HepG2 (cell line): ENCODE measurements around the gene CNNM4. TPM values are rescaled to one million over a fixed set of nuclear protein-coding genes. Genes with fewer than 3 reads are reported as not detected.
A peak's percentile ranks its signal among the peaks of the same experiment; 100 is the strongest.

Source experiments
- MIER2 ChIP-seq: IDR thresholded peaks from 2 replicates; pipeline ENCODE4 v1.6.1; 2016; ENCODE audit warnings: missing biosample characterization, missing genetic modification reagents
- PITX1 ChIP-seq: sonication (generic); formaldehyde crosslinking; IDR thresholded peaks from 2 replicates; pipeline ENCODE4 v1.5.1; 2020; ENCODE audit warnings: mild to moderate bottlenecking, missing genetic modification reagents
- PRMT3 ChIP-seq: sonication (generic); formaldehyde crosslinking; IDR thresholded peaks from 2 replicates; pipeline ENCODE4 v1.8.1; 2022; ENCODE audit warnings: low read depth, mild to moderate bottlenecking, moderate library complexity, missing genetic modification reagents, borderline replicate concordance
- RARA ChIP-seq: IDR thresholded peaks from 2 replicates; pipeline ENCODE4 v1.6.1; 2016; ENCODE audit warnings: missing genetic modification reagents, missing compliant biosample characterization
- RBAK ChIP-seq: sonication (generic); formaldehyde crosslinking; IDR thresholded peaks from 2 replicates; pipeline ENCODE4 v1.5.1; 2020; ENCODE audit warnings: mild to moderate bottlenecking, missing genetic modification reagents
- SMYD3 ChIP-seq: sonication (generic); formaldehyde crosslinking; IDR thresholded peaks from 2 replicates; pipeline ENCODE4 v1.8.1; 2023; ENCODE audit warnings: mild to moderate bottlenecking, missing genetic modification reagents
- SRF ChIP-seq: IDR thresholded peaks from 2 replicates; pipeline ENCODE4 v1.6.1; 2011; ENCODE audit warnings: mild to moderate bottlenecking, low read depth, low read length, moderate library complexity
- TBX3 ChIP-seq: fragments of 450-650 bp; IDR thresholded peaks from 2 replicates; pipeline ENCODE4 v1.6.1; 2017; ENCODE audit warnings: antibody characterized with exemption, mild to moderate bottlenecking, inconsistent platforms, borderline replicate concordance
- ZNF3 ChIP-seq: IDR thresholded peaks from 2 replicates; pipeline ENCODE4 v1.7.0; 2017; ENCODE audit warnings: inconsistent platforms
- ZNF30 ChIP-seq: sonication (generic); formaldehyde crosslinking; IDR thresholded peaks from 2 replicates; pipeline ENCODE4 v1.5.0; 2020; ENCODE audit warnings: mild to moderate bottlenecking, missing genetic modification reagents
- ZNF629 ChIP-seq: sonication (generic); formaldehyde crosslinking; conservative IDR thresholded peaks from 2 replicates; pipeline ENCODE4 v1.5.0; 2020; ENCODE audit warnings: missing genetic modification reagents
- ZNF761 ChIP-seq: sonication (generic); formaldehyde crosslinking; conservative IDR thresholded peaks from 2 replicates; pipeline ENCODE4 v1.4.0; 2020; ENCODE audit warnings: mild to moderate bottlenecking, missing genetic modification reagents
- polyA plus RNA-seq, 8 experiments: library from polyadenylated mRNA; depleted of rRNA in 3 of 8; stranded (reverse) in 7 of 8; unstranded in 1 of 8; fragments of >200 nt; fragmentation: Illumina TruSeq in 4 of 8; extraction: Trizol in 4 of 8; gene quantifications; 2 replicates each; pipeline versions ENCODE4 v1.2.1 to v1.2.3, GENCODE V29; 2011 to 2016; ENCODE audit warnings: low read depth in 4 of 8, missing spikeins in 1 of 8, mixed read lengths in 1 of 8; ENCODE audit not compliant: insufficient read depth in 1 of 8
- total RNA-seq, 5 experiments: library from RNA; depleted of rRNA; stranded (reverse); fragments of >200 nt; fragmentation: Illumina TruSeq; extraction: Trizol; gene quantifications; 2 replicates each; pipeline ENCODE4 v1.2.3, GENCODE V29; 2016; ENCODE audit warnings: low read depth in 1 of 5
- TF ChIP-seq, protein P1 (sequence below): sonication (generic); formaldehyde crosslinking; IDR thresholded peaks from 2 replicates; pipeline ENCODE4 v1.8.0; 2022; ENCODE audit warnings: mild to moderate bottlenecking, missing genetic modification reagents, moderate library complexity
- TF ChIP-seq, protein P2 (sequence below): sonication (generic); formaldehyde crosslinking; IDR thresholded peaks from 2 replicates; pipeline ENCODE4 v1.8.1; 2023; ENCODE audit warnings: missing genetic modification reagents, inconsistent platforms, borderline replicate concordance
- TF ChIP-seq, protein P3 (sequence below): sonication (generic); formaldehyde crosslinking; IDR thresholded peaks from 2 replicates; pipeline ENCODE4 v1.8.0; 2022; ENCODE audit warnings: low read depth, missing genetic modification reagents
- TF ChIP-seq, protein P4 (sequence below): sonication (generic); formaldehyde crosslinking; IDR thresholded peaks from 2 replicates; pipeline ENCODE4 v1.9.0; 2022; ENCODE audit warnings: missing genetic modification reagents, mild to moderate bottlenecking, borderline replicate concordance
- TF ChIP-seq, protein P5 (sequence below): sonication (generic); formaldehyde crosslinking; IDR thresholded peaks from 2 replicates; pipeline ENCODE4 v1.4.0; 2020; ENCODE audit warnings: mild to moderate bottlenecking, missing genetic modification reagents, borderline replicate concordance
- TF ChIP-seq, protein P6 (sequence below): sonication (generic); formaldehyde crosslinking; IDR thresholded peaks from 2 replicates; pipeline ENCODE4 v1.4.0; 2020; ENCODE audit warnings: missing genetic modification reagents

Gene CNNM4
- total and polyA plus RNA-seq, 2 of the 13 experiments (the other 11 are each of a cell fraction or from before 2014, with no cell fraction given) = 5.9 to 8.4 TPM

DNA sequence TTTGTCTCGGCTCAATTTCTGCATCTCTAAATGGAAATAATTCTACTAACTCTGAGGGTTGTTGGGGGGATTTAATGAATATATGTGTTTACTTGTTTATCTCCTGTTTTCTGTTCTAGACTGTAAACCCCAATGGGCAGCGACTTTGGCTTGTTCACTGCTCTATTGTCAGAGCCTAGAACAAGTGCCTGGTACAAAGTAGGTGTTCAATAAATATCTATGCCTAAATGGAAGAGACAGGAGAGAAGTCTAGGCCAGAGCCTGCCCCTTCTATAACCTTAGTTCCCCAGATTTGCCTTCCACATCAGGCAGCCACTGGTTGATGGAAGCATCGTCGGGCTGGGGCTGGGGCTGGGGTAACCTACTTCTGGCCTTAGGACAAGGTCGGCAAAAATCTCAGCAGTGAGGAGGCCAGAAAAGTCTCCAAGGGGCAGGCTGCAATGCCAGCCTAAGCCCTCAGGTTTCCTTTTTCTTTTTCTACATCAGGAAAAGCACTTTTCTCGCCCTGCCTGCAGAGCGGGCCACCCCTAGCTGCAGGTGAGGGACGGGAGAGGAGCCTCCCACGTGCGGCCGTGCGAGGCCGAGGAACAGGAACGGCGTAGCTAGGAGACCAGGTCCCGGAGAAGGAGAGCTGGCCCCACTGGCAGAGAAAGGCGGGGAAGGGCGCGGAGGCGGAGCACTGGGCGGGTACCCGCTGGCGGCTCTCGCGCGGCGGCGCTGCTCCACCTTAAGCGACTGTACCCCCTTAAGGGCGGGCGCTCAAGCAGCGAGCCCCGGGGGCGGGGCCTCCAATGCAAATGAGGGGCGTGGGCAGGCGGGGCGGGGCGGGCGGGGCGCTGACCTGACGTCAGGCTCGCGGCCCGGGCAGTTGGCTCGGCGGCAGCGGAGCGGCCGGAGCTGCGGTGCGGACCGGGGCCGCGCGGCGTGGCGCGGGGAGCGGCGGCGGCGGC lies at the start of gene CNNM4 (continued):
- TF ChIP-seq, protein P1, sequence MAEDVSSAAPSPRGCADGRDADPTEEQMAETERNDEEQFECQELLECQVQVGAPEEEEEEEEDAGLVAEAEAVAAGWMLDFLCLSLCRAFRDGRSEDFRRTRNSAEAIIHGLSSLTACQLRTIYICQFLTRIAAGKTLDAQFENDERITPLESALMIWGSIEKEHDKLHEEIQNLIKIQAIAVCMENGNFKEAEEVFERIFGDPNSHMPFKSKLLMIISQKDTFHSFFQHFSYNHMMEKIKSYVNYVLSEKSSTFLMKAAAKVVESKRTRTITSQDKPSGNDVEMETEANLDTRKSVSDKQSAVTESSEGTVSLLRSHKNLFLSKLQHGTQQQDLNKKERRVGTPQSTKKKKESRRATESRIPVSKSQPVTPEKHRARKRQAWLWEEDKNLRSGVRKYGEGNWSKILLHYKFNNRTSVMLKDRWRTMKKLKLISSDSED (CRISPR knock-in tag) = no peak
- no peak for TF ChIP-seq ZNF30 (CRISPR knock-in tag)
- TF ChIP-seq PRMT3 (CRISPR knock-in tag) = no peak
- TF ChIP-seq RARA = no peak
- TF ChIP-seq, protein P2, sequence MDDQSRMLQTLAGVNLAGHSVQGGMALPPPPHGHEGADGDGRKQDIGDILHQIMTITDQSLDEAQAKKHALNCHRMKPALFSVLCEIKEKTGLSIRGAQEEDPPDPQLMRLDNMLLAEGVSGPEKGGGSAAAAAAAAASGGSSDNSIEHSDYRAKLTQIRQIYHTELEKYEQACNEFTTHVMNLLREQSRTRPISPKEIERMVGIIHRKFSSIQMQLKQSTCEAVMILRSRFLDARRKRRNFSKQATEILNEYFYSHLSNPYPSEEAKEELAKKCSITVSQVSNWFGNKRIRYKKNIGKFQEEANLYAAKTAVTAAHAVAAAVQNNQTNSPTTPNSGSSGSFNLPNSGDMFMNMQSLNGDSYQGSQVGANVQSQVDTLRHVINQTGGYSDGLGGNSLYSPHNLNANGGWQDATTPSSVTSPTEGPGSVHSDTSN (CRISPR knock-in tag) = no peak
- TF ChIP-seq, protein P3, sequence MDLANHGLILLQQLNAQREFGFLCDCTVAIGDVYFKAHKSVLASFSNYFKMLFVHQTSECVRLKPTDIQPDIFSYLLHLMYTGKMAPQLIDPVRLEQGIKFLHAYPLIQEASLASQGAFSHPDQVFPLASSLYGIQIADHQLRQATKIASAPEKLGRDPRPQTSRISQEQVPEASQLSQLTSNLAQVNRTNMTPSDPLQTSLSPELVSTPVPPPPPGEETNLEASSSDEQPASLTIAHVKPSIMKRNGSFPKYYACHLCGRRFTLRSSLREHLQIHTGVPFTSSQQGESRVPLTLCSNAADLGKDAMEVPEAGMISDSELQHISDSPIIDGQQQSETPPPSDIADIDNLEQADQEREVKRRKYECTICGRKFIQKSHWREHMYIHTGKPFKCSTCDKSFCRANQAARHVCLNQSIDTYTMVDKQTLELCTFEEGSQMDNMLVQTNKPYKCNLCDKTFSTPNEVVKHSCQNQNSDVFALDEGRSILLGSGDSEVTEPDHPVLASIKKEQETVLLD (CRISPR knock-in tag) = peak; percentile 95
- peak; percentile 61; the same call in 1 of the 2 replicates for TF ChIP-seq MIER2 (CRISPR knock-in tag)
- TF ChIP-seq, protein P4, sequence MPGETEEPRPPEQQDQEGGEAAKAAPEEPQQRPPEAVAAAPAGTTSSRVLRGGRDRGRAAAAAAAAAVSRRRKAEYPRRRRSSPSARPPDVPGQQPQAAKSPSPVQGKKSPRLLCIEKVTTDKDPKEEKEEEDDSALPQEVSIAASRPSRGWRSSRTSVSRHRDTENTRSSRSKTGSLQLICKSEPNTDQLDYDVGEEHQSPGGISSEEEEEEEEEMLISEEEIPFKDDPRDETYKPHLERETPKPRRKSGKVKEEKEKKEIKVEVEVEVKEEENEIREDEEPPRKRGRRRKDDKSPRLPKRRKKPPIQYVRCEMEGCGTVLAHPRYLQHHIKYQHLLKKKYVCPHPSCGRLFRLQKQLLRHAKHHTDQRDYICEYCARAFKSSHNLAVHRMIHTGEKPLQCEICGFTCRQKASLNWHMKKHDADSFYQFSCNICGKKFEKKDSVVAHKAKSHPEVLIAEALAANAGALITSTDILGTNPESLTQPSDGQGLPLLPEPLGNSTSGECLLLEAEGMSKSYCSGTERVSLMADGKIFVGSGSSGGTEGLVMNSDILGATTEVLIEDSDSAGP (CRISPR knock-in tag) = peak; percentile 96
- TF ChIP-seq SRF = no peak
- TF ChIP-seq TBX3 = no peak
- TF ChIP-seq ZNF761 (CRISPR knock-in tag) = no peak
- TF ChIP-seq, protein P5, sequence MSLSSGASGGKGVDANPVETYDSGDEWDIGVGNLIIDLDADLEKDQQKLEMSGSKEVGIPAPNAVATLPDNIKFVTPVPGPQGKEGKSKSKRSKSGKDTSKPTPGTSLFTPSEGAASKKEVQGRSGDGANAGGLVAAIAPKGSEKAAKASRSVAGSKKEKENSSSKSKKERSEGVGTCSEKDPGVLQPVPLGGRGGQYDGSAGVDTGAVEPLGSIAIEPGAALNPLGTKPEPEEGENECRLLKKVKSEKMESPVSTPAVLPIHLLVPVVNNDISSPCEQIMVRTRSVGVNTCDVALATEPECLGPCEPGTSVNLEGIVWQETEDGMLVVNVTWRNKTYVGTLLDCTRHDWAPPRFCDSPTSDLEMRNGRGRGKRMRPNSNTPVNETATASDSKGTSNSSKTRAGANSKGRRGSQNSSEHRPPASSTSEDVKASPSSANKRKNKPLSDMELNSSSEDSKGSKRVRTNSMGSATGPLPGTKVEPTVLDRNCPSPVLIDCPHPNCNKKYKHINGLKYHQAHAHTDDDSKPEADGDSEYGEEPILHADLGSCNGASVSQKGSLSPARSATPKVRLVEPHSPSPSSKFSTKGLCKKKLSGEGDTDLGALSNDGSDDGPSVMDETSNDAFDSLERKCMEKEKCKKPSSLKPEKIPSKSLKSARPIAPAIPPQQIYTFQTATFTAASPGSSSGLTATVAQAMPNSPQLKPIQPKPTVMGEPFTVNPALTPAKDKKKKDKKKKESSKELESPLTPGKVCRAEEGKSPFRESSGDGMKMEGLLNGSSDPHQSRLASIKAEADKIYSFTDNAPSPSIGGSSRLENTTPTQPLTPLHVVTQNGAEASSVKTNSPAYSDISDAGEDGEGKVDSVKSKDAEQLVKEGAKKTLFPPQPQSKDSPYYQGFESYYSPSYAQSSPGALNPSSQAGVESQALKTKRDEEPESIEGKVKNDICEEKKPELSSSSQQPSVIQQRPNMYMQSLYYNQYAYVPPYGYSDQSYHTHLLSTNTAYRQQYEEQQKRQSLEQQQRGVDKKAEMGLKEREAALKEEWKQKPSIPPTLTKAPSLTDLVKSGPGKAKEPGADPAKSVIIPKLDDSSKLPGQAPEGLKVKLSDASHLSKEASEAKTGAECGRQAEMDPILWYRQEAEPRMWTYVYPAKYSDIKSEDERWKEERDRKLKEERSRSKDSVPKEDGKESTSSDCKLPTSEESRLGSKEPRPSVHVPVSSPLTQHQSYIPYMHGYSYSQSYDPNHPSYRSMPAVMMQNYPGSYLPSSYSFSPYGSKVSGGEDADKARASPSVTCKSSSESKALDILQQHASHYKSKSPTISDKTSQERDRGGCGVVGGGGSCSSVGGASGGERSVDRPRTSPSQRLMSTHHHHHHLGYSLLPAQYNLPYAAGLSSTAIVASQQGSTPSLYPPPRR (CRISPR knock-in tag) = no peak
- TF ChIP-seq PITX1 (CRISPR knock-in tag) = no peak
- no peak for TF ChIP-seq ZNF629 (CRISPR knock-in tag)
- TF ChIP-seq RBAK (CRISPR knock-in tag) = no peak
- TF ChIP-seq ZNF3 = no peak
- TF ChIP-seq, protein P6, sequence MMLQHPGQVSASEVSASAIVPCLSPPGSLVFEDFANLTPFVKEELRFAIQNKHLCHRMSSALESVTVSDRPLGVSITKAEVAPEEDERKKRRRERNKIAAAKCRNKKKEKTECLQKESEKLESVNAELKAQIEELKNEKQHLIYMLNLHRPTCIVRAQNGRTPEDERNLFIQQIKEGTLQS = peak; percentile 27; the same call in 1 of the 2 replicates
- no peak for TF ChIP-seq SMYD3 (CRISPR knock-in tag)
